Naive thymus-derived CD4-positive, alpha-beta T cell (primary cell): ENCODE data around the gene PRDM16. TPM values are rescaled to one million over a fixed set of nuclear protein-coding genes. Genes with fewer than 3 reads are reported as not detected.

ENCODE experiments used
- ATAC-seq: fragments of 150-1000 bp; cut with Tn5 transposase; 2 replicates; pipeline ENCODE4 v1.10.0; 2021; ENCODE audit warnings: mild to moderate bottlenecking, moderate library complexity
- CTCF ChIA-PET: fragments of 350-600 bp; sonication (Branson Sonifier 250); formaldehyde crosslinking; loops from one replicate; lab custom pipeline; 2021; ENCODE audit warnings: antibody characterized with exemption; lab: Charles Lee
- POLR2A ChIA-PET: fragments of 350-600 bp; sonication (Branson Sonifier 250); formaldehyde crosslinking; loops from one replicate; lab custom pipeline; 2021; ENCODE audit warnings: antibody characterized with exemption, inconsistent platforms; lab: Charles Lee
- DNase-seq, 9 donors: peaks; one replicate each; pipeline versions ENCODE4 v3.0.0 to v3.0.0-alpha.2; 2020 to 2022; ENCODE audit warnings: mixed read lengths in 1 of 9
- H3K27ac ChIP-seq: one replicate; pipeline ENCODE4 v1.7.0; 2013; ENCODE audit warnings: mild to moderate bottlenecking, low read depth, low read length, moderate library complexity
- H3K27me3 ChIP-seq, 2 donors: one replicate each; pipeline ENCODE4 v1.7.0; 2013; ENCODE audit warnings: low read length in 2 of 2, mild to moderate bottlenecking in 2 of 2, moderate library complexity in 2 of 2; ENCODE audit not compliant: control insufficient read depth in 2 of 2, insufficient read depth in 2 of 2
- H3K36me3 ChIP-seq, 3 experiments: 1 replicate in 2 of 3; 2 replicates in 1 of 3; pipeline ENCODE4 v1.7.0; 2013; ENCODE audit warnings: low read length in 3 of 3, mild to moderate bottlenecking in 3 of 3, moderate library complexity in 1 of 3; ENCODE audit not compliant: insufficient read depth in 3 of 3, control insufficient read depth in 2 of 3
- H3K4me1 ChIP-seq, 2 donors: one replicate each; pipeline ENCODE4 v1.7.0; 2013; ENCODE audit warnings: low read length in 2 of 2, mild to moderate bottlenecking in 2 of 2, moderate library complexity in 1 of 2; ENCODE audit not compliant: control insufficient read depth in 2 of 2, insufficient read depth in 2 of 2
- H3K4me3 ChIP-seq: 2 replicates; pipeline ENCODE4 v1.7.0; 2013; ENCODE audit warnings: mild to moderate bottlenecking, low read length
- H3K9me3 ChIP-seq, 3 experiments: 1 replicate in 2 of 3; 2 replicates in 1 of 3; pipeline ENCODE4 v1.7.0; 2013; ENCODE audit warnings: low read length in 3 of 3; ENCODE audit not compliant: control insufficient read depth in 2 of 3
- H3K27ac Mint-ChIP-seq, 9 donors: one replicate each; pipeline ENCODE4 v1.8.0; 2020 to 2022; ENCODE audit warnings: mixed read lengths in 9 of 9, mild to moderate bottlenecking in 8 of 9, moderate library complexity in 5 of 9, inconsistent platforms in 2 of 9
- H3K27me3 Mint-ChIP-seq, 5 donors: one replicate each; pipeline ENCODE4 v1.8.0; 2021 to 2022; ENCODE audit warnings: mixed read lengths in 5 of 5, mild to moderate bottlenecking in 1 of 5
- H3K36me3 Mint-ChIP-seq, 5 donors: one replicate each; pipeline ENCODE4 v1.8.0; 2020 to 2022; ENCODE audit warnings: mixed read lengths in 5 of 5, mild to moderate bottlenecking in 3 of 5, inconsistent platforms in 1 of 5
- H3K4me1 Mint-ChIP-seq, 7 donors: one replicate each; pipeline ENCODE4 v1.8.0; 2020 to 2022; ENCODE audit warnings: mixed read lengths in 7 of 7, mild to moderate bottlenecking in 3 of 7, inconsistent platforms in 1 of 7
- H3K4me3 Mint-ChIP-seq, 10 donors: one replicate each; pipeline ENCODE4 v1.8.0; 2020 to 2022; ENCODE audit warnings: mild to moderate bottlenecking in 10 of 10, mixed read lengths in 10 of 10, moderate library complexity in 6 of 10, inconsistent platforms in 2 of 10
- H3K9me3 Mint-ChIP-seq, 11 donors: one replicate each; pipeline ENCODE4 v1.8.0; 2020 to 2022; ENCODE audit warnings: mixed read lengths in 11 of 11, mild to moderate bottlenecking in 4 of 11, inconsistent platforms in 1 of 11, moderate library complexity in 1 of 11
- intact Hi-C, 2 donors: fragments of 100-400 bp; cut with micrococcal nuclease; formaldehyde crosslinking; loops; one replicate each; pipeline ENCODE4 v1.15.1; 2023
- polyA plus RNA-seq, 2 donors: library from polyadenylated mRNA; unstranded; fragments of 300-500 nt; fragmentation: Illumina TruSeq; gene quantifications; one replicate each; pipeline ENCODE4 v1.2.3, GENCODE V29; 2021
- total RNA-seq, 6 experiments: library from RNA in 5 of 6; stranded (reverse) in 5 of 6; gene quantifications; 1 replicate in 5 of 6; 2 replicates in 1 of 6; pipeline ENCODE4 v1.2.3 and lab custom pipeline; 2021 to 2026

The PRDM16 gene
- total and polyA plus RNA-seq, 7 experiments from 2014 or later: 0.05 to 0.61 (median 0.36) TPM; not detected in 2

DNA sequence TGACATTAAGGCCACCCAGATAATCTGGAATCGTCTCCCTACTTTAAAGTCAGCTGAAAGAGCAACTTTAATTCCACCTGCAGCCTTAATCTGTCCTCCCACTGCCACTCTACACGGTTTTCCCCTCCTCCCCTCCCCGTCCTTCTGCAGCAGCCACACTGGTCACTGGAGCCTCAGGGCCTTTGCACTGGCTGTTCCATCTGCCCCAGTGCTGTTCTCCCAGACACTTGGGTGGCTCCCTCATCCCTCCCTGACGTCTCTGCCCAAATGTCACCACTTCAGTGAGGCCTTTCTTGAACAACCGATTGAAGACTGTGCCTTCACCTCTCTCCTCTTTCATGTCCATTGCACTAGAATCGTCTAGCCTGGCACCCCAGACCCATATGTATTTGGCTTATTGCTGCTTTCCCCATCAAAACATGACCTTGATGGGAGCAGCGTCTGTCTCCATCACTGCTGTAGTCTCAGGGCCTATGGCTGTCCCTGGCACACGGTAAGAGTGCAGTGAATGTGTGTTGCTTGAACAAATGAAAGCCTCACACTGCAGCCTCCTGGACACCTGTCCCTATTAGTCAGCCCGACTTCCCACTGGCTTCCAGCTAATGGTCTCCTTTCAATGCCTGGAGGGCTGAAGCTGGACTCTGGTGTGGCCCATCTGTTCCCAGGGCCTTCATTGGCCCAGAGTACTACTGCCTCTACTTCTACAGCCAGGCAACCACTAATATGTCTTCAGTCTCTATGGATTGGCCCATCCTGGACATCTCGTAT lies 10.6 kb upstream of the PRDM16 start:
- Mint-ChIP-seq H3K4me3 (no peak overlapping the region), H3K27me3 (peaks cover 0 to 5% (median 0%) of the 10 kb centered on the region in 5 donors), H3K9me3 (peaks cover 0 to 4% (median 0%) of the 10 kb centered on the region in 11 donors), H3K4me1 (peaks cover 0 to 4% (median 0%) of the 10 kb centered on the region in 7 donors), H3K27ac (peak overlapping the region in 1 of 9 donors; percentile 52), H3K36me3 (no peaks in the 10 kb centered on the region)
- POLR2A ChIA-PET: no interaction called here
- intact Hi-C loops: no loop called here
- Histone ChIP-seq H3K27ac (no peak overlapping the region), H3K27me3 (no peaks in the 10 kb centered on the region), H3K4me3 (no peak overlapping the region), H3K9me3 (no peaks in the 10 kb centered on the region), H3K36me3 (no peaks in the 10 kb centered on the region), H3K4me1 (no peaks in the 10 kb centered on the region)
- CTCF ChIA-PET: no interaction called here
- ATAC-seq: no peak
- DNase-seq: no peak

- DNase-seq: no peak
- no peak overlapping the region for H3K4me3 Mint-ChIP-seq
- H3K9me3 Mint-ChIP-seq: peaks cover 0 to 4% (median 0%) of the 10 kb centered on the region in 11 donors
These were observed 8.9 kb upstream of the PRDM16 start for GRCh38 chr1:3060127-3060526.

GRCh38 chr1:3060601-3061551 lies 8.1 kb upstream of the PRDM16 start:
- H3K4me1 ChIP-seq: no peaks in the 10 kb centered on the region
- no peaks in the 10 kb centered on the region for H3K9me3 ChIP-seq
- DNase-seq (peak in 1 of 9 donors; percentile 6), ATAC-seq (no peak)
- CTCF ChIA-PET: interaction anchor here (0.9 kb wide), 1 partner anchor 48 kb away, joined by 3 read pairs; no protein-coding TSS in a partner anchor
- Mint-ChIP-seq H3K4me1 (peaks cover 0 to 4% (median 0%) of the 10 kb centered on the region in 7 donors), H3K9me3 (peaks cover 0 to 4% (median 0%) of the 10 kb centered on the region in 11 donors), H3K27me3 (peaks cover 0 to 3% (median 0%) of the 10 kb centered on the region in 5 donors), H3K27ac (no peak overlapping the region), H3K4me3 (no peak overlapping the region), H3K36me3 (no peaks in the 10 kb centered on the region)
- H3K36me3 ChIP-seq: no peaks in the 10 kb centered on the region
- POLR2A ChIA-PET: interaction anchor here (0.7 kb wide), 1 partner anchor 27 kb away, joined by 3 read pairs; no protein-coding TSS in a partner anchor
- no peaks in the 10 kb centered on the region for H3K27me3 ChIP-seq
- intact Hi-C loops: no loop called here
- no peak overlapping the region for H3K27ac ChIP-seq
- no peak overlapping the region for H3K4me3 ChIP-seq

More at GRCh38 chr1:3060127-3060526, 8.9 kb upstream of the PRDM16 start:
- H3K27ac Mint-ChIP-seq: no peak overlapping the region
- no peak overlapping the region for H3K4me3 ChIP-seq
- ATAC-seq: no peak
- no peaks in the 10 kb centered on the region for H3K4me1 ChIP-seq
- H3K36me3 ChIP-seq: no peaks in the 10 kb centered on the region
- intact Hi-C loops: no loop called here
- H3K27ac ChIP-seq: no peak overlapping the region
- no peaks in the 10 kb centered on the region for H3K9me3 ChIP-seq
- H3K36me3 Mint-ChIP-seq: no peaks in the 10 kb centered on the region
- H3K27me3 ChIP-seq: no peaks in the 10 kb centered on the region
- ChIA-PET POLR2A (no interaction called here), CTCF (no interaction called here)
- peaks cover 0 to 2% (median 0%) of the 10 kb centered on the region in 5 donors for H3K27me3 Mint-ChIP-seq
- peaks cover 0 to 4% (median 0%) of the 10 kb centered on the region in 7 donors for H3K4me1 Mint-ChIP-seq

GRCh38 chr1:3061566-3061965 lies 7.4 kb upstream of the PRDM16 start:
- ATAC-seq (no peak), DNase-seq (no peak)
- CTCF ChIA-PET: interaction anchor here (0.9 kb wide), 1 partner anchor 49 kb away, joined by 3 read pairs; no protein-coding TSS in a partner anchor
- Histone ChIP-seq H3K27me3 (no peaks in the 10 kb centered on the region), H3K4me3 (no peak overlapping the region), H3K4me1 (no peaks in the 10 kb centered on the region), H3K27ac (no peak overlapping the region), H3K36me3 (no peaks in the 10 kb centered on the region), H3K9me3 (no peaks in the 10 kb centered on the region)
- H3K27me3 Mint-ChIP-seq: peaks cover 0 to 5% (median 0%) of the 10 kb centered on the region in 5 donors
- H3K36me3 Mint-ChIP-seq: no peaks in the 10 kb centered on the region
- no peak overlapping the region for H3K4me3 Mint-ChIP-seq
- H3K27ac Mint-ChIP-seq: no peak overlapping the region
- POLR2A ChIA-PET: interaction anchor here (0.7 kb wide), 1 partner anchor 28 kb away, joined by 3 read pairs; no protein-coding TSS in a partner anchor
- intact Hi-C loops: no loop called here
- peaks cover 0 to 4% (median 0%) of the 10 kb centered on the region in 7 donors for H3K4me1 Mint-ChIP-seq
- H3K9me3 Mint-ChIP-seq: peaks cover 0 to 4% (median 0%) of the 10 kb centered on the region in 11 donors

- DNase-seq: no peak
- ChIA-PET POLR2A (no interaction called here), CTCF (no interaction called here)
- peaks cover 0 to 4% (median 0%) of the 10 kb centered on the region in 7 donors for H3K4me1 Mint-ChIP-seq
- intact Hi-C loops: no loop called here
- Histone ChIP-seq H3K36me3 (no peaks in the 10 kb centered on the region), H3K4me3 (no peak overlapping the region), H3K27ac (no peak overlapping the region), H3K27me3 (no peaks in the 10 kb centered on the region), H3K4me1 (no peaks in the 10 kb centered on the region), H3K9me3 (no peaks in the 10 kb centered on the region)
- H3K27ac Mint-ChIP-seq: no peak overlapping the region
- H3K36me3 Mint-ChIP-seq: no peaks in the 10 kb centered on the region
- H3K4me3 Mint-ChIP-seq: no peak overlapping the region
- H3K9me3 Mint-ChIP-seq: peaks cover 0 to 4% (median 0%) of the 10 kb centered on the region in 11 donors
- ATAC-seq: no peak
- peaks cover 0 to 9% (median 0%) of the 10 kb centered on the region in 5 donors for H3K27me3 Mint-ChIP-seq
These were observed 6.9 kb upstream of the PRDM16 start for GRCh38 chr1:3061981-3062615.
